ENCODE measurements around the gene SETBP1. TPM values are rescaled to one million over a fixed set of nuclear protein-coding genes. Genes with fewer than 3 reads are reported as not detected.
A peak's percentile ranks its signal among the peaks of the same experiment; 100 is the strongest.

The SETBP1 gene
- total RNA-seq, 1 experiment from 2014 or later: 2.7 TPM

- no peak for DNase-seq (ENCODE audit: low read depth)
These were observed 50.3 kb downstream of the SETBP1 start for GRCh38 chr18:44730803-44731529.

GRCh38 chr18:44731530-44732237 lies 51.0 kb downstream of the SETBP1 start:
- DNase-seq (ENCODE audit: low read depth): no peak

DNA sequence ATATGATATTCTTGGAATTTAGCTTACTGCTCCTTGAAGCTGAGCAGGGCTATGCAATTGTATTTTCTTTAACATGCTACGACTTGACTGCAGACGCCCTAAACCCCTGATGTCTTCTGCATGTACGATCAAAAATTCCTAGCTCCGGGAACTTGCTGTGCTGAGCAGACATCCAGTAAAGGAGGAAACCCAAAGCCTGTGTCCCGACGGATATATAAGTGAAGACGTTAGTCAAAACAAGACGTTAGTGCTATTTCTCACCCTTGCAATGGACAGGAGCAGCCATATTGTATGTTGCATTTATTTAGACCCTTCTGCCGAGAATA lies 51.5 kb downstream of the SETBP1 start:
- DNase-seq (ENCODE audit: low read depth): no peak

- DNase-seq (ENCODE audit: low read depth): peak; percentile 8
These were observed 51.9 kb downstream of the SETBP1 start for GRCh38 chr18:44732599-44732998.

GRCh38 chr18:44733069-44733753 lies 52.5 kb downstream of the SETBP1 start:
- peak; percentile 98 for DNase-seq (ENCODE audit: low read depth)

GRCh38 chr18:44733754-44734465 lies 53.2 kb downstream of the SETBP1 start:
- DNase-seq (ENCODE audit: low read depth): no peak

DNA sequence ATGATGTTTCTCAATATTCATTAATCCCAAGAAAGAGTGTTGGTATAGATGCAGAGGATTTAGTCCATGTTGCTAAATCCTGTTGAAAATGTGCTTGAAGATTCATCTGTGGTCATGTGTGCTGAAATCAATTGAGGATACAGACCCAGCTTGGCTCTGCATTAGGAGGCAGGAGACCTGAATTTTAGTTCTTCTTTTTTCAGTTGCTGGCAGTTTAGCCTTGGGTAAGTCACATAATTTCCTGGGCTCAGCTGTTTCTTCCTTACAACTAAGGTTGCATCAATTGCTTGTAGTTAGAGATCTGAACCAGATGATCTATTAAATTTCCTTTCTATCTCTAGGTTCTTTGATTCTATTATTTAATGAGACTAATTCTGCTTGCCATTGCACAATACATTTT lies 54.4 kb downstream of the SETBP1 start:
- no peak for DNase-seq (ENCODE audit: low read depth)

- DNase-seq (ENCODE audit: low read depth): no peak
These were observed 56.1 kb downstream of the SETBP1 start for GRCh38 chr18:44736664-44737380.

- no peak for DNase-seq (ENCODE audit: low read depth)
These were observed 56.9 kb downstream of the SETBP1 start for GRCh38 chr18:44737623-44738022.

DNA sequence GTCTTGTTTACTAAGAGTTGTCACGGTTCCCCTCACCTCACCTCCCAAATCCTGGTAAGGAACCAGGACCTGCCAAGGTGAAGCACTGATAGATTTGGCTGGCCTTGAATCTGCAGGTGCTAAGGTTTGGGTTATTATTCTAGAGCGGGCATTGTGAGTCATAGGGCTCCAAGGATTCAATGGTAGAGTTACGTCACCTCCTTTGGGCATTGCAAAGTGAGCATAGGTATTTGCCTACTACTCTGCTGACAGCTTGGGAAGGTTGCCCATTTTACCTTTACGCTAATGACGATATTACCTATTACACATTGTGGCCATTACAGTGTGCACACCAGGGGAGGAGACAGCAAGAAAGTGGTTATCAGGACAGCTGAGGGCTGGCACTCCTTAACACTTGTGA lies 59.3 kb downstream of the SETBP1 start:
- no peak for DNase-seq (ENCODE audit: low read depth)

DNA sequence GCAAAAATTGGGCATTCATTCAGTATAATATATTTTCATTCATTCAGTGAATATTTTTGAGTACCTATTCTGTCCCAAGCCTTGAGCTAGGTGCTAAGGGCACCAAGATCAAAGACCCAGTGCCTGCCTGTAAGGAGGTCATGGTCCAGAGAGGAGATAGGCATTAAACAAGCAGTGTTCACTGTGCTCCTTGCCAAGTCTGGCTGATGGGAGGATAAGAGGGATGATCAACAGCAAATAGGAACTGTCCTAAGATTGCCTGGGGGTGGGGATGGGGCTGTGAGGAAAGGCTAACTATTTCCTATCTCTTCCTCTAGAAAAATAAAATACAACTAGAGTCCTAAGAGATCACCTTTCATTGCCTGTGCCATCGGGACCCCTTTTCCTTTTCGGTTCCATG lies 60.4 kb downstream of the SETBP1 start:
- no peak for DNase-seq (ENCODE audit: low read depth)

- no peak for DNase-seq (ENCODE audit: low read depth)
These were observed 60.8 kb downstream of the SETBP1 start for GRCh38 chr18:44741511-44741910.

GRCh38 chr18:44742126-44742525 lies 61.4 kb downstream of the SETBP1 start:
- no peak for DNase-seq (ENCODE audit: low read depth)

GRCh38 chr18:44742718-44743311 lies 62.1 kb downstream of the SETBP1 start:
- peak; percentile 11 for DNase-seq (ENCODE audit: low read depth)

GRCh38 chr18:44743631-44744030 lies 62.9 kb downstream of the SETBP1 start:
- no peak for DNase-seq (ENCODE audit: low read depth)

GRCh38 chr18:44744161-44745121 lies 63.8 kb downstream of the SETBP1 start:
- DNase-seq (ENCODE audit: low read depth): no peak

GRCh38 chr18:44747157-44747556 lies 66.5 kb downstream of the SETBP1 start:
- DNase-seq (ENCODE audit: low read depth): no peak

GRCh38 chr18:44748582-44748981 lies 67.9 kb downstream of the SETBP1 start:
- DNase-seq (ENCODE audit: low read depth): no peak

- no peak for DNase-seq (ENCODE audit: low read depth)
These were observed 70.1 kb downstream of the SETBP1 start for GRCh38 chr18:44750774-44751173.

DNA sequence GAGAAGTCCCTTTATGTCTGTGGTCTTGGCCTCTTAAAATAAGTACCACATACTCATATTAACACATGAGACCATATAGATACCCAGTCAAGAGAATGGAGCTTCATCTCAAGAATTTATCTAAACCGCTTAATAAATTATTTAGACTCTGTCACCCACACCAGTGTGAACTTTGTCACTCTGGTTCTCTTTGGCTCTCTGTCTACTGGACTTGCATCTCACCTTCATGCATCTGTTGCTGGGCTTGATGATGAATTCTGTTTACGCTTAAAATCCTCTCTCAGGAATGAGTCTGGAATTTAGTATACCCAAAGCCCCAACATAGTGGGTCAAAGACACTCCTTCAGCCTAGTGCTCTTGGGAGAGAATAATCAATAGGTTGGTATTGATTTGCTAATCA lies 73.9 kb downstream of the SETBP1 start:
- no peak for DNase-seq (ENCODE audit: low read depth)
